H1 (cell line): ENCODE measurements around the gene SLC66A1. TPM values are rescaled to one million over a fixed set of nuclear protein-coding genes. Genes with fewer than 3 reads are reported as not detected.

ENCODE experiments used
- CTCF ChIA-PET: fragments of 300-600 bp; sonication (Branson Sonifier 250); formaldehyde crosslinking; loops from one replicate; lab custom pipeline; 2021; ENCODE audit not compliant: partially characterized antibody; lab: Charles Lee
- POLR2A ChIA-PET: fragments of 300-600 bp; sonication (Branson Sonifier 250); formaldehyde crosslinking; loops from one replicate; lab custom pipeline; 2021; ENCODE audit warnings: inconsistent platforms; ENCODE audit not compliant: partially characterized antibody; lab: Charles Lee
- DNase-seq, 2 experiments: peaks; one replicate each; pipeline versions ENCODE4 v3.0.0 to v3.0.0-alpha.2; 2010 to 2022; ENCODE audit warnings: low spot score in 2 of 2, low read depth in 1 of 2, mixed read lengths in 1 of 2
- FAIRE-seq: peaks from 2 replicates; lab custom pipeline; 2011; peaks lifted over from hg19 to GRCh38; lab: Jason Lieb, UNC
- H2AFZ ChIP-seq: 2 replicates; pipeline ENCODE4 v1.8.1; 2012; ENCODE audit warnings: low read length, inconsistent platforms
- H2AK5ac ChIP-seq: 2 replicates; pipeline ENCODE4 v1.6.1; 2013; ENCODE audit warnings: low read depth, low read length
- H2BK120ac ChIP-seq: replicated peaks from 2 replicates; pipeline ENCODE3; 2013; ENCODE audit warnings: low read depth, low read length, inconsistent platforms
- H2BK12ac ChIP-seq: 2 replicates; pipeline ENCODE4 v1.6.1; 2013; ENCODE audit warnings: low read depth, low read length
- H2BK15ac ChIP-seq: 2 replicates; pipeline ENCODE4 v1.6.1; 2013; ENCODE audit warnings: low read length
- H2BK20ac ChIP-seq: 2 replicates; pipeline ENCODE4 v1.6.1; 2013; ENCODE audit warnings: low read length
- H2BK5ac ChIP-seq: 2 replicates; pipeline ENCODE4 v1.6.1; 2013; ENCODE audit warnings: low read depth, low read length
- H3K14ac ChIP-seq: 2 replicates; pipeline ENCODE4 v1.6.1; 2013; ENCODE audit warnings: inconsistent platforms; ENCODE audit not compliant: insufficient read length
- H3K18ac ChIP-seq: 2 replicates; pipeline ENCODE4 v1.6.1; 2013; ENCODE audit warnings: low read length; ENCODE audit errors: extremely low read depth
- H3K23ac ChIP-seq: 2 replicates; pipeline ENCODE4 v1.6.1; 2013; ENCODE audit warnings: inconsistent platforms; ENCODE audit not compliant: insufficient read length
- H3K23me2 ChIP-seq: 2 replicates; pipeline ENCODE4 v1.6.1; 2013; ENCODE audit warnings: low read depth, low read length
- H3K27ac ChIP-seq: 2 replicates; pipeline ENCODE4 v1.6.1; 2011; ENCODE audit warnings: low read depth, low read length, inconsistent platforms
- H3K27me3 ChIP-seq, 4 experiments: replicated peaks in 1 of 4; 1 replicate in 1 of 4; 2 replicates in 3 of 4; pipeline versions ENCODE4 v1.6.1 to v1.8.1; 2011 to 2013; ENCODE audit warnings: low read length in 3 of 4, mild to moderate bottlenecking in 3 of 4, inconsistent platforms in 2 of 4, mixed read lengths in 2 of 4, moderate library complexity in 1 of 4; ENCODE audit not compliant: control insufficient read depth in 3 of 4, insufficient read depth in 3 of 4; ENCODE audit errors: extremely low read depth in 1 of 4
- H3K36me3 ChIP-seq, 4 experiments: 2 replicates each; pipeline versions ENCODE4 v1.6.1 to v1.8.1; 2011 to 2013; ENCODE audit warnings: mild to moderate bottlenecking in 4 of 4, low read length in 3 of 4, moderate library complexity in 2 of 4, control low read depth in 1 of 4, inconsistent platforms in 1 of 4; ENCODE audit not compliant: insufficient read depth in 4 of 4, control insufficient read depth in 2 of 4
- H3K4ac ChIP-seq: replicated peaks from 2 replicates; pipeline ENCODE3; 2013; ENCODE audit warnings: low read length, low read depth, mixed read lengths, inconsistent platforms; ENCODE audit not compliant: insufficient read length
- H3K4me1 ChIP-seq, 4 experiments: replicated peaks in 1 of 4; 1 replicate in 1 of 4; 2 replicates in 3 of 4; pipeline versions ENCODE4 v1.6.1 to v1.8.1; 2011 to 2013; ENCODE audit warnings: low read length in 3 of 4, inconsistent platforms in 2 of 4, mixed read lengths in 1 of 4; ENCODE audit not compliant: insufficient read depth in 4 of 4, control insufficient read depth in 3 of 4
- H3K4me2 ChIP-seq, 2 experiments: 2 replicates each; pipeline versions ENCODE4 v1.6.1 to v1.8.1; 2011 to 2013; ENCODE audit warnings: low read depth in 2 of 2, low read length in 2 of 2, control low read depth in 1 of 2, inconsistent platforms in 1 of 2, mild to moderate bottlenecking in 1 of 2; ENCODE audit not compliant: insufficient read depth in 1 of 2
- H3K4me3 ChIP-seq, 4 experiments: fragments of 200-600, 300-600 bp in 1 of 4; sonication (generic), shearing (Covaris generic), sonication (Bioruptor Twin) in 1 of 4; 2 replicates each; pipeline versions ENCODE4 v1.5.1 to v1.8.1; 2011 to 2016; ENCODE audit warnings: low read length in 4 of 4, low read depth in 3 of 4, control low read depth in 2 of 4, inconsistent platforms in 2 of 4, mild to moderate bottlenecking in 2 of 4, mixed read lengths in 1 of 4, moderate library complexity in 1 of 4; ENCODE audit not compliant: insufficient read depth in 2 of 4; ENCODE audit errors: extremely low read depth in 1 of 4
- H3K56ac ChIP-seq: replicated peaks from 2 replicates; pipeline ENCODE3; 2013; ENCODE audit warnings: low read depth, mild to moderate bottlenecking, mixed read lengths, low read length, inconsistent platforms; ENCODE audit not compliant: insufficient read length
- H3K79me1 ChIP-seq: 2 replicates; pipeline ENCODE4 v1.6.1; 2013; ENCODE audit warnings: low read depth, low read length, control low read depth
- H3K79me2 ChIP-seq, 2 experiments: 2 replicates each; pipeline versions ENCODE4 v1.6.1 to v1.8.1; 2012 to 2013; ENCODE audit warnings: low read length in 2 of 2, mild to moderate bottlenecking in 2 of 2, inconsistent platforms in 1 of 2; ENCODE audit not compliant: insufficient read depth in 2 of 2, control insufficient read depth in 1 of 2
- H3K9ac ChIP-seq, 4 experiments: replicated peaks in 1 of 4; 1 replicate in 1 of 4; 2 replicates in 3 of 4; pipeline versions ENCODE4 v1.6.1 to v1.8.1; 2011 to 2013; ENCODE audit warnings: low read depth in 3 of 4, low read length in 3 of 4, control low read depth in 2 of 4, mild to moderate bottlenecking in 2 of 4, moderate library complexity in 2 of 4, inconsistent platforms in 1 of 4; ENCODE audit errors: extremely low read depth in 1 of 4
- H3K9me3 ChIP-seq, 2 experiments: 2 replicates each; pipeline versions ENCODE4 v1.6.1 to v1.8.1; 2012 to 2013; ENCODE audit warnings: mild to moderate bottlenecking in 2 of 2, moderate library complexity in 2 of 2, control low read depth in 1 of 2, inconsistent platforms in 1 of 2, low read depth in 1 of 2, low read length in 1 of 2, mixed read lengths in 1 of 2; ENCODE audit not compliant: insufficient read depth in 2 of 2
- H4K20me1 ChIP-seq, 2 experiments: replicated peaks in 1 of 2; 2 replicates each; pipeline versions ENCODE3 to v1.8.1; 2011 to 2013; ENCODE audit warnings: inconsistent platforms in 2 of 2, low read length in 2 of 2, mild to moderate bottlenecking in 1 of 2; ENCODE audit not compliant: insufficient read depth in 2 of 2, control insufficient read depth in 1 of 2
- H4K5ac ChIP-seq: 2 replicates; pipeline ENCODE4 v1.6.1; 2013; ENCODE audit warnings: low read length, low read depth, mixed read lengths, inconsistent platforms; ENCODE audit not compliant: insufficient read length
- H4K8ac ChIP-seq: 2 replicates; pipeline ENCODE4 v1.8.0; 2013; ENCODE audit warnings: mild to moderate bottlenecking, moderate library complexity, low read length, inconsistent platforms; ENCODE audit not compliant: insufficient read depth; ENCODE audit errors: extremely low read depth
- H4K91ac ChIP-seq: replicated peaks from 2 replicates; pipeline ENCODE3; 2013; ENCODE audit warnings: low read length, mixed read lengths, inconsistent platforms; ENCODE audit not compliant: insufficient read length
- CEBPB ChIP-seq: IDR thresholded peaks from 2 replicates; pipeline ENCODE4 v1.6.1; 2012; ENCODE audit warnings: low read depth, low read length
- EGR1 ChIP-seq: IDR thresholded peaks from 2 replicates; pipeline ENCODE4 v1.6.1; 2011; ENCODE audit warnings: low read depth, low read length, borderline replicate concordance
- GABPA ChIP-seq: IDR thresholded peaks from 2 replicates; pipeline ENCODE4 v1.6.1; 2011; ENCODE audit warnings: mild to moderate bottlenecking, low read length, moderate library complexity, borderline replicate concordance; ENCODE audit not compliant: insufficient read depth
- KDM1A ChIP-seq: fragments of 200-600, 300-600 bp; sonication (generic); IDR thresholded peaks from 2 replicates; pipeline ENCODE4 v1.7.1; 2016; ENCODE audit warnings: mild to moderate bottlenecking, low read length, borderline replicate concordance
- PHF8 ChIP-seq: fragments of 200-600 bp; sonication (generic); conservative IDR thresholded peaks from 2 replicates; pipeline ENCODE4 v1.7.1; 2012; ENCODE audit warnings: low read depth, mild to moderate bottlenecking, inconsistent platforms, low read length, moderate library complexity
- RBBP5 ChIP-seq: IDR thresholded peaks from 2 replicates; pipeline ENCODE4 v1.7.1; 2012; ENCODE audit warnings: low read depth, mild to moderate bottlenecking, inconsistent platforms, low read length, moderate library complexity, borderline replicate concordance
- SAP30 ChIP-seq: fragments of 300-600 bp; sonication (generic); IDR thresholded peaks from 2 replicates; pipeline ENCODE4 v1.7.1; 2012; ENCODE audit warnings: low read length, moderate library complexity, mild to moderate bottlenecking, inconsistent platforms; ENCODE audit not compliant: insufficient read depth, insufficient replicate concordance
- SP1 ChIP-seq: IDR thresholded peaks from 2 replicates; pipeline ENCODE4 v1.6.1; 2011; ENCODE audit warnings: low read depth, low read length
- SRF ChIP-seq: IDR thresholded peaks from 2 replicates; pipeline ENCODE4 v1.6.1; 2011; ENCODE audit warnings: mild to moderate bottlenecking, low read depth, low read length, moderate library complexity
- TAF7 ChIP-seq: optimal IDR thresholded peaks from 2 replicates; pipeline ENCODE3; 2011; ENCODE audit warnings: low read depth, mild to moderate bottlenecking, inconsistent platforms, low read length, moderate library complexity, borderline replicate concordance
- WGBS, 2 experiments: shearing (Covaris generic) in 1 of 2; methylation state at CpG; one replicate each; pipeline versions ENCODE4 v1.1.6 to v1.1.7; 2013 to 2015; ENCODE audit warnings: low lambda C conversion rate in 2 of 2, mixed read lengths in 2 of 2, inconsistent platforms in 1 of 2, low coverage in 1 of 2, missing lambda C conversion rate in 1 of 2; ENCODE audit not compliant: insufficient replicate concordance in 2 of 2, insufficient coverage in 1 of 2, insufficient read length in 1 of 2; ENCODE audit errors: extremely low coverage in 1 of 2, missing lambda C conversion rate in 1 of 2; 5-methylcytosine and 5-hydroxymethylcytosine counted together
- polyA plus RNA-seq, 7 experiments: library from polyadenylated mRNA; depleted of rRNA in 3 of 7; stranded (reverse) in 5 of 7; unstranded in 2 of 7; fragments of >200 nt in 5 of 7; fragments of 200-250 nt in 2 of 7; gene quantifications; 1 replicate in 5 of 7; 2 replicates in 1 of 7; 4 replicates in 1 of 7; pipeline versions ENCODE4 v1.2.1 to v1.2.3, GENCODE V29; 2011 to 2013; ENCODE audit warnings: missing spikeins in 2 of 7, mixed read lengths in 2 of 7
- total RNA-seq: library from RNA; stranded (reverse); fragmentation: NEBNext Ultra II Directional; extraction: Animal tissue kit (Norgen Biotek cat#: 25700); gene quantifications from 2 replicates; pipeline ENCODE4 v1.2.1, GENCODE V29; 2021
- TF ChIP-seq, protein P1 (sequence below), 3 experiments: IDR thresholded peaks; 1 replicate in 2 of 3; 2 replicates in 1 of 3; pipeline versions ENCODE4 v1.5.1 to v1.6.1; 2011; ENCODE audit warnings: low read length in 3 of 3, mild to moderate bottlenecking in 3 of 3, inconsistent platforms in 2 of 3, low read depth in 1 of 3, moderate library complexity in 1 of 3; ENCODE audit not compliant: insufficient read depth in 1 of 3; ENCODE audit errors: control extremely low read depth in 1 of 3

Gene SLC66A1
- total and polyA plus RNA-seq, 2 of the 8 experiments (the other 6 are each of a cell fraction or from before 2014, with no cell fraction given), result 16.8 to 27.9 TPM

- Histone ChIP-seq H3K14ac (no peak overlapping the region), H3K18ac (no peak overlapping the region; the same call in 1 of the 2 replicates), H3K79me1 (peaks cover 9% of the 10 kb centered on the region), H3K79me2 (peaks cover 0 to 18% of the 10 kb centered on the region in 2 experiments; a peak in 2 of 4 replicates), H2BK20ac (no peak overlapping the region), H3K4ac (no peak overlapping the region), H4K20me1 (peaks cover 17 to 18% of the 10 kb centered on the region in 2 experiments), H3K9me3 (no peaks in the 10 kb centered on the region), H4K8ac (no peak overlapping the region; the same call in 1 of the 2 replicates), H3K4me3 (no peak overlapping the region), H2BK12ac (no peak overlapping the region), H3K4me1 (peaks cover 4 to 7% (median 5%) of the 10 kb centered on the region in 4 experiments), H3K9ac (no peak overlapping the region), H2BK15ac (no peak overlapping the region), H2BK5ac (no peak overlapping the region), H4K91ac (no peak overlapping the region), H3K23ac (no peak overlapping the region), H3K36me3 (peaks cover 3 to 21% (median 11%) of the 10 kb centered on the region in 4 experiments; a peak in 5 of 8 replicates), H3K4me2 (no peak overlapping the region), H4K5ac (no peak overlapping the region), H2AFZ (no peak overlapping the region), H3K56ac (no peak overlapping the region), H3K23me2 (no peaks in the 10 kb centered on the region), H3K27me3 (no peaks in the 10 kb centered on the region), H3K27ac (no peak overlapping the region), H2BK120ac (no peak overlapping the region), H2AK5ac (no peak overlapping the region)
- WGBS, 2 experiments, result 91% methylated on average over 11 of the region's 11 CpGs; no CpG with 5 or more reads in 1 of the 2 experiments
- ChIA-PET POLR2A (no interaction called here), CTCF (interaction anchor here (0.7 to 1.9 kb wide), 3 partner anchors 10 to 293 kb away, joined by 3 to 9 read pairs (median 3); no protein-coding TSS in a partner anchor)
- DNase-seq (no peak), FAIRE-seq (no peak)
- TF ChIP-seq RBBP5 (no peak), TAF7 (no peak), CEBPB (no peak), KDM1A (no peak), GABPA (no peak), EGR1 (no peak), SAP30 (no peak), PHF8 (no peak), SP1 (no peak), SRF (no peak)
- TF ChIP-seq, protein P1, sequence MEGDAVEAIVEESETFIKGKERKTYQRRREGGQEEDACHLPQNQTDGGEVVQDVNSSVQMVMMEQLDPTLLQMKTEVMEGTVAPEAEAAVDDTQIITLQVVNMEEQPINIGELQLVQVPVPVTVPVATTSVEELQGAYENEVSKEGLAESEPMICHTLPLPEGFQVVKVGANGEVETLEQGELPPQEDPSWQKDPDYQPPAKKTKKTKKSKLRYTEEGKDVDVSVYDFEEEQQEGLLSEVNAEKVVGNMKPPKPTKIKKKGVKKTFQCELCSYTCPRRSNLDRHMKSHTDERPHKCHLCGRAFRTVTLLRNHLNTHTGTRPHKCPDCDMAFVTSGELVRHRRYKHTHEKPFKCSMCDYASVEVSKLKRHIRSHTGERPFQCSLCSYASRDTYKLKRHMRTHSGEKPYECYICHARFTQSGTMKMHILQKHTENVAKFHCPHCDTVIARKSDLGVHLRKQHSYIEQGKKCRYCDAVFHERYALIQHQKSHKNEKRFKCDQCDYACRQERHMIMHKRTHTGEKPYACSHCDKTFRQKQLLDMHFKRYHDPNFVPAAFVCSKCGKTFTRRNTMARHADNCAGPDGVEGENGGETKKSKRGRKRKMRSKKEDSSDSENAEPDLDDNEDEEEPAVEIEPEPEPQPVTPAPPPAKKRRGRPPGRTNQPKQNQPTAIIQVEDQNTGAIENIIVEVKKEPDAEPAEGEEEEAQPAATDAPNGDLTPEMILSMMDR (IDR thresholded peaks at IDR 0.05; ENCODE audit: control extremely low read depth in 1 of 3, insufficient read depth in 1 of 3, low read depth in 1 of 3, low read length in 3 of 3), result no peak
These were observed 47.2 kb downstream of the SLC66A1 start for GRCh38 chr1:19359357-19359756.
